ENCODE results near the gene GATC. TPM values are rescaled to one million over a fixed set of nuclear protein-coding genes. Genes with fewer than 3 reads are reported as not detected.
"Not testable (repeated sequence)": the region's sequence is repeated elsewhere in the genome, so short reads cannot be mapped to it uniquely, and the experiment has no call there.

Gene GATC
- total RNA-seq, 2 donors from 2014 or later: 33.2 to 41.3 TPM

DNA sequence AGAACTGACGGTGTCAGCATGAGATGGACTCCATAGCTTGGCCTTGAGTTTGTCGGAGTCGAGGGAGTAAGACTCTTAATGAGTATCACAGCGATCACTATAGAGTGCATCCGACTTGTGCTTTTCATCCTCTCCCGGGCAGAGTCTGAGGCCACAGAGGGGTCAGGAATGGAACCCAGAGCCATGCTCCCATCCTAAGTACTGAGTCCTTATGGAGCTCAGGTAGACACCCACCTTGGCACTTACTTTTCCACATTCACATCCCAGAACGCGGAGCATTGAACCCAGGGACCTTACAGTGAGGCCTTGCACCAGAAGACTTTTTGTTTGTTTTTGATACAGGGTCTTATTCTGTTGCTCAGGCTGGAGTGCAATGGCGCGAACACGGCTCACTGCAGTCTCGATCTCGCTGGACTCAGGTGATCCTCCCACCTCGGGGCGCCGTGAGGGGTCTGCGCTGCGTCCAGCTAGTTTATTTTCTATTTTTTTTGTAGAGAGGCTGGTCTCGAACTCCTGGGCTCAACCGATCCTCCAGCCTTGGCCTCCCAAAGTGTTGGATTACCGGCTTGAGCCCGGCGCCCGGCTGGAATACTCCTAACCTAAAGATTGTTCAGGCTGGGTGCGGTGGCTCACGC lies 24.0 kb downstream of the GATC start:
- Mint-ChIP-seq H3K4me1 (peaks cover 14% of the 10 kb centered on the region), H3K4me3 (peak overlapping the region; percentile 93), H3K36me3 (ENCODE audit: low read depth) (peaks cover 34% of the 10 kb centered on the region), H3K27ac (peak overlapping the region; percentile 66), H3K9me3 (no peaks in the 10 kb centered on the region), H3K27me3 (no peaks in the 10 kb centered on the region)
- peak; percentile 34 for ATAC-seq (replicated peaks)

DNA sequence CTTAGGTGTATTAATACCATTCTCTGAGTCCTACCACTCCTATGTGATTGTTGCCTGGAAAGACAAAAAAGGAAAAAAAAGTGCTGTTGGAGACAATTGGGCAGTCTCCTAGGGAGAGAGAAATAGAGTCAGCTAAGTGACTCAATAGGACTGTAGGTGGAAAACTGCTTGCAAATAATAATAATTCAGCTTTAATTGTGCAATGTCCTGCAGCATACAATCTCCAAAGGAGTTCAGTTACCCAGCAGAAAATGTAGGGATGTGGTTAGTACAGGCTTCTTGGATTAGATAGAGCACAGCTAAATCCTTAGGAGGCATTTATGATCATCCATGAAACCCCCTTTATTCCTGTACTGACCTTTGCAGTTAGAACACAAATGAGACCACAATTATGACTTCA lies 26.3 kb downstream of the GATC start:
- ATAC-seq (replicated peaks): no peak
- Mint-ChIP-seq H3K4me3 (peak overlapping the region; percentile 8), H3K4me1 (peaks cover 11% of the 10 kb centered on the region), H3K27me3 (no peaks in the 10 kb centered on the region), H3K27ac (no peak overlapping the region), H3K36me3 (ENCODE audit: low read depth) (peaks cover 11% of the 10 kb centered on the region), H3K9me3 (no peaks in the 10 kb centered on the region)

DNA sequence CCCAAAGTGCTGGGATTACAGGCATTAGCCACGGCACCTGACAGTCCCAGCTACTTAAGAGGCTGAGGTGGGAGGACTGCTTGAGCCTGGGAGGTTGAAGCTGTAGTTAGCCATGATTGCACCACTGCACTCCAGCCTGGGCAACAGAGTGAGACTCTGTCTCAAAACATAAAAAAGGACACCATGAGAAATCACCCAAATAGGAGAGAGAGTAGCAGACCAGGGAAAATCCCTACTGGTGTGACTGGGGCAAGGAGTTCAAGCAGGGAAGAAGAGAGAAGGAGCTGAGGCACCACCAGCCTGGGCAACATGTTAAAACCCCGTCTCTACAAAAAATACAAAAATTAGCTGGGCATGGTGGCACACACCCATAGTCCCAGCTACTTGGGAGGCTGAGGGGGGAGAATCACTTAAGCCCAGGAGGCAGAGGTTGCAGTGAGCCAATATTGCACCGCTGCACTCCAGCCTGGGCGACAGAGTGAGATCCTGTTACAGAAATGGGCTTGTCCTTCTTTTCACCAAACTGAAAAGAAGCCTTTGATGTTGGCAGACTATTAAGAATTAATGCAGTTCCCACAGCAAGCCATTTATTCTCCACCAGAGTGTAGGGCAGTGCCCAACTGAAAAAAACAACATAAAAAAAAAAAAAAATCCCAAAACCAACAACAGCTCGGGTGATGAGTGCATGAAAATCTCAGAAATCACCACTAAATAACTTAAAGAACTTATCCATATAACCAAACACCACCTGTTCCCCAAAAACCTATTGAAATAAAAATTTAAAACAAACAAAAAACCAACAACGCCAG lies 27.8 kb downstream of the GATC start:
- Mint-ChIP-seq H3K4me1 (peaks cover 8% of the 10 kb centered on the region), H3K9me3 (no peaks in the 10 kb centered on the region), H3K36me3 (ENCODE audit: low read depth) (no peaks in the 10 kb centered on the region), H3K27ac (peak overlapping the region; percentile 13), H3K27me3 (no peaks in the 10 kb centered on the region), H3K4me3 (peak overlapping the region; percentile 47)
- ATAC-seq (replicated peaks): no peak

DNA sequence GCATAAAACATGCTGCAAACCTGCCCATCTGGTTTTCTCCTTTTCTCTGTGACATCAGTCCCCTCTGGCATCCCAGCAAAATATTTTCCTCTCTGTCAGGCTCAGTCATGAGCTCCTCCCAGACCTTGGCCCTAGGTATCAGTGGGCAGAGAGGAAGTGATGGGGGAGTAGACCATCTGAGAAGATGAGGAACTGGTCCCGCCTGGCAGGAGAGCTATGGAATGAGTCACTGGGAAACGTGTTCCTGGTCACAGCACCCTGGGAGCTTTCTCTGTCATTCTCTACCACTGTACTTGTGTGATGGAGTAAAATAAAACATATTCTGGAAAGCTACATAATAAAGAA lies 28.3 kb downstream of the GATC start:
- ATAC-seq (replicated peaks): peak; percentile 48
- Mint-ChIP-seq H3K4me1 (peaks cover 8% of the 10 kb centered on the region), H3K4me3 (peak overlapping the region; percentile 47), H3K36me3 (ENCODE audit: low read depth) (no peaks in the 10 kb centered on the region), H3K27ac (peak overlapping the region; percentile 13), H3K9me3 (no peaks in the 10 kb centered on the region), H3K27me3 (no peaks in the 10 kb centered on the region)

DNA sequence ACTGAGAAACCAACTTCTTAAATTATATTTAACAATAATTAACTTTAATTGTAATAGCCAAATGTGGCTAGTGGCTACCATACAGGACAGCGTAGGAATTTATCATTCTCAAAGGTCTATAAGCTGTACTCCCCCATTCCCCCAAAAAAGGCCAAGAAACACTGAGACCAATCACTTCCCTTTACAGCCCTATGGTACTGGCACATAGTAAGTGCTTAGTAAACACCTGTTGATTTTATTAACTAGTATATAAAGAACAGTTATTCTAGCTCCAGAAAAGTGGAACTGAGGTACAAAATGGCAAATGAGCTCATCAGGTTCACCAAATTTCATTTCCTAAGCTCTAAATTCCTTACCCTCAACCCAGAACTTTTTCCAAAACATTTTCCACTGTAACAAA lies 29.4 kb downstream of the GATC start:
- Mint-ChIP-seq H3K27me3 (no peaks in the 10 kb centered on the region), H3K36me3 (ENCODE audit: low read depth) (no peaks in the 10 kb centered on the region), H3K4me1 (peaks cover 8% of the 10 kb centered on the region), H3K4me3 (no peak overlapping the region), H3K27ac (no peak overlapping the region), H3K9me3 (no peaks in the 10 kb centered on the region)
- no peak for ATAC-seq (replicated peaks)

DNA sequence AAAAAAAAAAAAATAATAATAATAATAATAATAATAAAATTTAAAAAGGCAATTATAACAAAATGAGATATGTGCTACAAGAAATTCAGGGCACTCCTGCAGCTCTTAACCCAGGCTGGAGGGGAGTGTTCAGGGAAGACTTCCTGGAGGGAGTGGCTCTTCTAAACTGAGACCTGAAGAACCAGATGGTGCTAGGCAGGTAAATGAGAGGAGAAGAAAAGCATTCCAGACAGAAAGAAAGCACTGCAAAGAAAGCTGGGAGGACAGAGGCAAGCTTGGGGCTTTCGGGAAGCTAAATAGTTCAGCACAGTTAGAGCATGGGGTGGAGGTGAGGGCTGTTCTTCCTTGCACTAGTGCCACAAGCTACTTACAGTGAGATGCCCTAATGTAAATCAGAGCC lies 33.2 kb downstream of the GATC start:
- Mint-ChIP-seq H3K27me3 (no peaks in the 10 kb centered on the region), H3K36me3 (ENCODE audit: low read depth) (no peaks in the 10 kb centered on the region), H3K4me3 (no peak overlapping the region), H3K4me1 (no peaks in the 10 kb centered on the region), H3K9me3 (no peaks in the 10 kb centered on the region), H3K27ac (peak overlapping the region; percentile 9)
- ATAC-seq (replicated peaks): no peak

DNA sequence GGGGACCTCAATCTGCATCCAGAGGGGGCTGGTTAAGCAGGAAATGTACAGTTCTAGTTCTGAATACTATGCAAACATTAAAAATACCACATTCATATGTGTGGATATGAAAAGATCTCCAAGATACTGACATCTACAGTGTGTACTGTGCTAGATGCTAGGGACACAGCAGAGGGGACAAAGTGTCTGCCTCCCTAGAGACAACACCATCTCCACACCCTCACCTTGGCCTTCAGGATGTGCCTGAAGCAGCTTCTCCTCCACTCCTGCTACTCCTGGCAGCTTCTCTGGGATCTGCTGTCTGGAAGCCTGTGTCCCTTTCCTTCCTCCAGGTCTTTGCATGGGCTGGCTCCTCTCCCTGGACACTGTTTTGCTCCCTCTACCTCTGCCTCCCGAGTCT lies 34.0 kb downstream of the GATC start:
- Mint-ChIP-seq H3K27ac (peak overlapping the region; percentile 9), H3K9me3 (no peaks in the 10 kb centered on the region), H3K4me1 (no peaks in the 10 kb centered on the region), H3K27me3 (no peaks in the 10 kb centered on the region), H3K4me3 (no peak overlapping the region), H3K36me3 (ENCODE audit: low read depth) (no peaks in the 10 kb centered on the region)
- no peak for ATAC-seq (replicated peaks)

DNA sequence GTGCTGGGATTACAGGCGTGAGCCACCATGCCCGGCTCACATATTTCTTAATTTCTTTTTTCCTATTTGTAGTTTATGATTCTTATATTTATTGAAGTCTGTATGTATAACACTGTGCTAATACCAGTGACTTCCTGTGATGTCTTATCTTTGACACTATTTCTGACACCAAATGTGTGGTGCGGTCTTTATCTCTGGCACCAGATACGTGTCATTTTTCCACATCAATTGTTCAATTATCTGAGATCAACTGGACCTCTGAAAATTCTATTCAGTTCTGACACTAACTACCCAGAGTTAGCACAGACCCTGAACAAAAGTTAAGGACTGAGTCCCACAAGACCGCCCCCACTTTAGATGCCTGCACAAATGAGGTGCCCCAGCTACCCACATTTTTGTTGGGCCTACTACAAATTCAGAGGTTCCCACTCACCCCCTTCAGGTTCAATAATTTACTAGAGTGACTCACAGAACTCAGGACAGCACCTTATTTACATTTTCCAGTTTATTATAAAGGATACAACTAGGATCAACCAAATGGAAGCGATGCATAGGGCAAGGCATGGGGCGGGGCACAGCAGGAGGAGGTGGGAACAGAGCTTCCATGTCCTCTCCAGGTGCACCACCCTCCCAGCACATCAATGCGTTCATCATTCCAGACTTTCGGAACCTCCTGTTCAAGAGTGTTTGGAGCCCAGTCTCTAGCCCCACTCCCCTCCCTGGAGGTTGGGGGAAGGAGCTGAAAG lies 35.0 kb downstream of the GATC start:
- no peak for ATAC-seq (replicated peaks)
- no peaks in the 10 kb centered on the region for H3K4me1 Mint-ChIP-seq
- no peaks in the 10 kb centered on the region for H3K27me3 Mint-ChIP-seq
- H3K27ac Mint-ChIP-seq: no peak overlapping the region
- no peaks in the 10 kb centered on the region for H3K9me3 Mint-ChIP-seq
- H3K4me3 Mint-ChIP-seq: no peak overlapping the region
- H3K36me3 Mint-ChIP-seq (ENCODE audit: low read depth): no peaks in the 10 kb centered on the region

DNA sequence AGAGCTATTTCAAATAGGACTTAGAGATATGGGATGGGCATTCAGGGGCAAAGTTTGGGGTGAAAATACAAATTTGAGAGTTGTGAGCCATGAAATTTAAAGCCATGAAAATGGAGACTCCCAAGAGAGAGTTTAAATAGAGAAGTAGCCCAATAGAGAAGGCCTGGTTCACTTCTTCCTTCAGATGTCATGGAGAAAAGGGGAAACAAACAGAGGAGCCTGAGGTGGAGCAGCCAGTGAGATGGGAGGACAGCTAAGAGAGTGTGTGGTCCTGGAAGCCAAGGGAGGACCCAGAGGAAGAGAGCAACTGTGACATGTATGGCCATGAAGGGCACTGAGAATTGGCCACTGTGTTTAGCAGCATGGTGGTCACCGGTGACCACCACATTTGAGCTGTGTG lies 37.4 kb downstream of the GATC start:
- H3K9me3 Mint-ChIP-seq: no peaks in the 10 kb centered on the region
- H3K36me3 Mint-ChIP-seq (ENCODE audit: low read depth): no peaks in the 10 kb centered on the region
- no peaks in the 10 kb centered on the region for H3K27me3 Mint-ChIP-seq
- H3K4me1 Mint-ChIP-seq: no peaks in the 10 kb centered on the region
- no peak overlapping the region for H3K4me3 Mint-ChIP-seq
- H3K27ac Mint-ChIP-seq: peak overlapping the region; percentile 4
- no peak for ATAC-seq (replicated peaks)

DNA sequence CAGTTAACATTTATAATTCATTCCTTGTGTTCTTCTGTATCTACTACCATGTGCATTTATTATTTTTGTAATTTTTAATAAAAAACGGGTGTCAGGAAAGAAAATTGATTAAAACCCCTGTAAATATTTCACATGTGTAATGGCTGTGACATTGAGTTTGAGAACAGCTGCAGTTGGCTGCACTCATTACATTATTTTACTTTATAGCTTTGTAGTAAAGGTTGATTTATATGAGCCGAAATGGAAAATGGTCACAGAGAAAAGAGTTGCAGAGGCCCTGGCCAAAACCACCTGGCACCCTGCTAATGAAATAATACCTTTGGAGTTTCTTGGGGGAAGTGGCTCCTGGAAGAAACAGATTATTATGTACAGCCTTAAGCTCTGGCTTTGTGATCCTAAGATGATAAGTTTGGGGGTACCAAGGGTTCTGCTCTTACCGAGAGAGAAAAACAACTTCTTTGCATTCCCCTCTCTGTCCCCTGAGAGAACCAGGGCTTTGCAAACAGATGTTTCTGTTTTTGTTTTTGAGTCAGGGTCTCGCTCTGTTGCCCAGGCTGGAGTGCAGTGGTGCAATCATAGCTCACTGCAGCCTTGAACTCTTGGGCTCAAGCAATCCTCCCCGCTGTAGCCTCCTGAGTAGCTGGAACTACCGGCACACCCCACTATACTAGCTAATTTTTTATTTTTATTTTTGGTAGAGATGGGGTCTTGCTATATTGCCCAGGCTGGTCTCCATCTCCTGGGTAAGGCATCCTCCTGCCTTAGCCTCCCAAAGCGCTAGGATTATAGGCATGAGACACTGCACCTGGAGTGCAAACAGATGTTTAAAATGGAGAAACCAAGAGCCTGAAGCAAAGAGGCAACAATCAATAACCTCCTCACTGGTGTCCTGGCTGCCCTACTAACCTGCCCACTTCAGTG lies 40.0 kb downstream of the GATC start:
- no peaks in the 10 kb centered on the region for H3K9me3 Mint-ChIP-seq
- H3K36me3 Mint-ChIP-seq (ENCODE audit: low read depth): no peaks in the 10 kb centered on the region
- H3K27ac Mint-ChIP-seq: no peak overlapping the region
- ATAC-seq (replicated peaks): no peak
- H3K27me3 Mint-ChIP-seq: no peaks in the 10 kb centered on the region
- H3K4me3 Mint-ChIP-seq: no peak overlapping the region
- no peaks in the 10 kb centered on the region for H3K4me1 Mint-ChIP-seq

DNA sequence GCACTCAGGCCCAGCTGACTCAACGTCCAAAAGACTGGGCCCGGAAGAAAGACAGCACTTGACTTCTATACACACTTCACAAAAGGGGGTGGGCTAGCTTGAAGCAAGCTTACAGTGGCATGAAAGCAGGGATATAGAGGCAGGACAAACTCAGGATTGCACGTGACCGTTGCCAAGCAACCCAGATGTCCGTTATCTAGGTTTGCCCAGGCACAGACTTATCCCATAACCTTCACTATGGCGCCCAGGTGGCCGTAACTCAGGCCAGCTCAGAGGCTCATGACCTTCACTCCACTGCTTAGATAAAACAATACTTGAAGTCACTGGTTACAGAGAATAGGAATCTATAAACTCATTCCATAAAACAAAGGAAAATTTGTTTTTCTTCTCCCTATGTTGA lies 41.3 kb downstream of the GATC start:
- H3K27ac Mint-ChIP-seq; H3K4me1 Mint-ChIP-seq; H3K27me3 Mint-ChIP-seq; H3K9me3 Mint-ChIP-seq; ATAC-seq (replicated peaks); H3K4me3 Mint-ChIP-seq; H3K36me3 Mint-ChIP-seq (ENCODE audit: low read depth): not testable (repeated sequence)

DNA sequence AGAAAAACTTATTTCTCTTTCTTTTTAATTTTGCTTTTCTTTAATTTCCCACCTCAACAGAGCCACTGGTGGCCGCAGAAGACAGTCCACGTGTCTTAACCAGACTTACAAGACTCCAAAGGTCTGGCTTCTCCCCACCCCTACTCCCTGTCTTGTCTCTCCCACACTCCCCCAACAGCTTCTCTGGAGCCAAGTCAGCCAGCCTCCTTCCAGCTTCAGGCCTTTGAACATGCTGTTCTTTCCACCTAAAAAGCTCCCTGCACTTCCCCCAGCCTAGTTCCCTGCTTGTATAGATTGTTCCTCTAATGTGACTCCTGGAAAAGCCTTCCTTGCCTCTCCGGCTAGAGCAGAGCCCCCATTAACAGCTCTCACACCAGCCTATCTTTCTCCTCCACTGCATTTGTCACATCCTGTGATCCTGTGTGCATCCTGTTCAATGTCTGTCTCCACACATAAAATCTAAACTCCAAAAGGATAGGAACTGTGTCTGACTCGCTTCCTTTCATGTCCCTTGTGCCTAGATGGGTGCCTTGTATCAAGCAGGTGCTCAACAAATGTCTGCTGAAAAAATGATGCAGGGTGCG lies 41.9 kb downstream of the GATC start:
- Mint-ChIP-seq H3K27me3 (no peaks in the 10 kb centered on the region), H3K4me3 (no peak overlapping the region), H3K27ac (peak overlapping the region; percentile 11), H3K4me1 (no peaks in the 10 kb centered on the region), H3K9me3 (no peaks in the 10 kb centered on the region), H3K36me3 (ENCODE audit: low read depth) (no peaks in the 10 kb centered on the region)
- ATAC-seq (replicated peaks): no peak

DNA sequence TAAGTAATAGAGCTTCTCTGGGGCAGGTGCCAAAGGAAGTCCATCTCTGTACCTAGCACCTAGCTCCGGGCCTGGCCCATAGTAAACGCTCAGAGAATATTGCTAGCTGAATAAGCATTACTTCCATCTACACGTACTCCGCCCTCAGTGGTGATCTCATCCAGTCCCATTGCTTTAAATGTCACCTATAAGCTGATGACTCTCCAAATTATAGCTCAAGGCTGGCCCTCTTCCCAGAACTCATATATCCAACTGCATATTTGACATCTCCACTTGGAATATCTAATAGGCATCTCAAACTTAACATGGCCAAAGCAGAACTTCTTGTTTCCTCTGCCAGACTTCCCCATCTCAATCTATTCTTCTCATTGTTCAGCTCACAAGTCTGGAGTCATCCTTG lies 42.8 kb downstream of the GATC start:
- no peak overlapping the region for H3K27ac Mint-ChIP-seq
- no peaks in the 10 kb centered on the region for H3K9me3 Mint-ChIP-seq
- H3K4me1 Mint-ChIP-seq: no peaks in the 10 kb centered on the region
- H3K36me3 Mint-ChIP-seq (ENCODE audit: low read depth): no peaks in the 10 kb centered on the region
- no peak for ATAC-seq (replicated peaks)
- no peaks in the 10 kb centered on the region for H3K27me3 Mint-ChIP-seq
- H3K4me3 Mint-ChIP-seq: no peak overlapping the region

DNA sequence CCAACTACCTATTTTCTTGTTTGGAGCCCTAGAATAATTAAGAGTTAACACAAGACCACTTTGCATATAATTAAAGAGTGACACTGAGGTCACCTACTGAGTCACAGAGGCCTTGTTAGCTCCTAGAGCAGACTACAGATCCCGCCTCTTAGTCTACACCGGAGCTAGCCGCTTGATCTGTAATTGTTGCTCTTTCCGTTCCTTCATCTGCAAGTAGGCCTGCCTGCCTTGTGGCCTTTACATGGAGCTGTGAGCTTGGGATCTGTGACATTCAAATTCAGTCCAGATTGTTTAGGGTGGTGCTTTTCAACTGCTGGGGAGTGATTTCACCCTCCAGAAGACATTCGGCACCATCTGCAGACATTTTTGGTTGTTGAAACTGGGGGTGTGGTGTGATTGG lies 44.1 kb downstream of the GATC start:
- no peak overlapping the region for H3K27ac Mint-ChIP-seq
- H3K27me3 Mint-ChIP-seq: no peaks in the 10 kb centered on the region
- no peak overlapping the region for H3K4me3 Mint-ChIP-seq
- H3K36me3 Mint-ChIP-seq (ENCODE audit: low read depth): no peaks in the 10 kb centered on the region
- no peaks in the 10 kb centered on the region for H3K9me3 Mint-ChIP-seq
- H3K4me1 Mint-ChIP-seq: peaks cover 6% of the 10 kb centered on the region
- ATAC-seq (replicated peaks): no peak
